ENCODE measurements around the gene PCIF1.

GRCh38 chr20:45976086-45976485 is 41.6 kb downstream of the PCIF1 start:
- TF ChIP-seq POLR2A (IDR thresholded peaks at IDR 0.05) = no peak
- TF ChIP-seq CTCF (IDR thresholded peaks at IDR 0.05 in 4 of 5, conservative IDR thresholded peaks at IDR 0.05 in 1 of 5) = no peak

Data from gastrocnemius medialis (tissue), 4 donors.